K562 (cell line): Measurements from ENCODE around the gene ADGRB2. TPM values are rescaled to one million over a fixed set of nuclear protein-coding genes. Genes with fewer than 3 reads are reported as not detected.

Source experiments
- ATF1 ChIP-seq, 2 experiments: fragments of 450-650 bp in 1 of 2; IDR thresholded peaks; 2 replicates each; pipeline ENCODE4 v1.6.1; 2016; ENCODE audit warnings: missing compliant biosample characterization in 1 of 2, missing genetic modification characterization in 1 of 2
- EWSR1 ChIP-seq: fragments of 450-650 bp; IDR thresholded peaks from 2 replicates; pipeline ENCODE4 v1.6.1; 2018; ENCODE audit warnings: borderline replicate concordance, mild to moderate bottlenecking, low read depth, moderate library complexity; ENCODE audit not compliant: partially characterized antibody
- GATAD2A ChIP-seq: fragments of 450-650 bp; IDR thresholded peaks from 2 replicates; pipeline ENCODE4 v1.6.1; 2017
- HSF4 ChIP-seq: fragments of 250-450 bp; sonication (Bioruptor Pico); IDR thresholded peaks from 2 replicates; pipeline ENCODE4 v2.1.2; 2022; ENCODE audit warnings: mild to moderate bottlenecking, moderate library complexity, borderline replicate concordance
- KAT8 ChIP-seq: fragments of 450-650 bp; IDR thresholded peaks from 2 replicates; pipeline ENCODE4 v1.6.1; 2016; ENCODE audit warnings: low read depth, mild to moderate bottlenecking
- MTA1 ChIP-seq: fragments of 450-650 bp; IDR thresholded peaks from 2 replicates; pipeline ENCODE4 v1.6.1; 2017; ENCODE audit warnings: borderline replicate concordance
- NFE2 ChIP-seq: IDR thresholded peaks from 2 replicates; pipeline ENCODE4 v1.6.1; 2014; ENCODE audit warnings: antibody characterized with exemption, low read depth
- SIX5 ChIP-seq, 2 experiments: IDR thresholded peaks; 2 replicates each; pipeline ENCODE4 v1.6.1; 2011; ENCODE audit warnings: low read length in 2 of 2, borderline replicate concordance in 1 of 2, low read depth in 1 of 2, mild to moderate bottlenecking in 1 of 2, moderate library complexity in 1 of 2; ENCODE audit not compliant: insufficient read depth in 1 of 2
- STAG1 ChIP-seq: sonication (generic); formaldehyde crosslinking; IDR thresholded peaks from 2 replicates; pipeline ENCODE4 v1.5.0; 2020; ENCODE audit warnings: missing genetic modification reagents, borderline replicate concordance
- XRCC4 ChIP-seq: IDR thresholded peaks from one replicate; pipeline ENCODE4 v1.6.1; 2011; ENCODE audit not compliant: insufficient read depth, insufficient read length; ENCODE audit errors: extremely low read depth
- YBX1 ChIP-seq: fragments of 450-650 bp; IDR thresholded peaks from 2 replicates; pipeline ENCODE4 v1.7.1; 2016; ENCODE audit warnings: mild to moderate bottlenecking
- ZNF140 ChIP-seq: fragments of 250-450 bp; sonication (Bioruptor Pico); IDR thresholded peaks from 2 replicates; pipeline ENCODE4 v1.8.0; 2021; ENCODE audit warnings: moderate library complexity, mild to moderate bottlenecking, inconsistent platforms
- ZNF253 ChIP-seq: fragments of 250-450 bp; sonication (Bioruptor Pico); conservative IDR thresholded peaks from 2 replicates; pipeline ENCODE4 v1.6.1; 2021; ENCODE audit warnings: mild to moderate bottlenecking
- ZNF384 ChIP-seq: IDR thresholded peaks from 2 replicates; pipeline ENCODE4 v1.6.1; 2012; ENCODE audit warnings: low read depth, low read length, improper control_type of control experiment
- polyA plus RNA-seq, 8 experiments: library from polyadenylated mRNA; depleted of rRNA in 4 of 8; stranded (reverse) in 5 of 8; unstranded in 3 of 8; fragments of >200 nt; fragmentation: Nextera tagmentation in 2 of 8; fragmentation: Illumina TruSeq in 1 of 8; extraction: Ambion mirVana in 2 of 8; extraction: Trizol in 1 of 8; gene quantifications; 2 replicates each; pipeline versions ENCODE4 v1.2.1 to v1.2.3, GENCODE V29; 2011 to 2014; ENCODE audit warnings: inconsistent platforms in 1 of 8, missing spikeins in 1 of 8
- total RNA-seq, 7 experiments: library from RNA; depleted of rRNA in 6 of 7; stranded (reverse); fragments of >200 nt in 6 of 7; fragmentation: Illumina TruSeq in 2 of 7; extraction: Trizol in 2 of 7; gene quantifications; 2 replicates each; pipeline versions ENCODE4 v1.2.1 to v1.2.3, GENCODE V29; 2011 to 2021; ENCODE audit warnings: low replicate concordance in 1 of 7
- TF ChIP-seq, protein P1 (sequence below): sonication (generic); formaldehyde crosslinking; IDR thresholded peaks from 2 replicates; pipeline ENCODE4 v1.9.0; 2022; ENCODE audit warnings: mild to moderate bottlenecking, missing genetic modification reagents
- TF ChIP-seq, protein P2 (sequence below): fragments of 250-450 bp; sonication (Bioruptor Pico); IDR thresholded peaks from 2 replicates; pipeline ENCODE4 v1.5.0; 2020; ENCODE audit warnings: mild to moderate bottlenecking, borderline replicate concordance
- TF ChIP-seq, protein P3 (sequence below): IDR thresholded peaks from 3 replicates; pipeline ENCODE4 v1.6.1; 2011; ENCODE audit warnings: borderline replicate concordance, mild to moderate bottlenecking; ENCODE audit not compliant: insufficient read length, insufficient read depth
- TF ChIP-seq, protein P4 (sequence below): fragments of 200-800 bp; sonication (Bioruptor generic); IDR thresholded peaks from 2 replicates; pipeline ENCODE4 v1.6.1; 2017; ENCODE audit warnings: missing genetic modification characterization, missing compliant biosample characterization
- TF ChIP-seq, protein P5 (sequence below): fragments of 450-650 bp; IDR thresholded peaks from one replicate; pipeline ENCODE4 v1.6.1; 2018; ENCODE audit warnings: mild to moderate bottlenecking, moderate library complexity; ENCODE audit not compliant: partially characterized antibody
- TF ChIP-seq, protein P6 (sequence below): fragments of 450-650 bp; IDR thresholded peaks from 2 replicates; pipeline ENCODE4 v1.6.1; 2016

ADGRB2 gene
- total and polyA plus RNA-seq, 9 of the 15 experiments (the other 6 are each of a cell fraction or from before 2014, with no cell fraction given), result 0.04 to 0.23 (median 0.20) TPM; not detected in 2

DNA sequence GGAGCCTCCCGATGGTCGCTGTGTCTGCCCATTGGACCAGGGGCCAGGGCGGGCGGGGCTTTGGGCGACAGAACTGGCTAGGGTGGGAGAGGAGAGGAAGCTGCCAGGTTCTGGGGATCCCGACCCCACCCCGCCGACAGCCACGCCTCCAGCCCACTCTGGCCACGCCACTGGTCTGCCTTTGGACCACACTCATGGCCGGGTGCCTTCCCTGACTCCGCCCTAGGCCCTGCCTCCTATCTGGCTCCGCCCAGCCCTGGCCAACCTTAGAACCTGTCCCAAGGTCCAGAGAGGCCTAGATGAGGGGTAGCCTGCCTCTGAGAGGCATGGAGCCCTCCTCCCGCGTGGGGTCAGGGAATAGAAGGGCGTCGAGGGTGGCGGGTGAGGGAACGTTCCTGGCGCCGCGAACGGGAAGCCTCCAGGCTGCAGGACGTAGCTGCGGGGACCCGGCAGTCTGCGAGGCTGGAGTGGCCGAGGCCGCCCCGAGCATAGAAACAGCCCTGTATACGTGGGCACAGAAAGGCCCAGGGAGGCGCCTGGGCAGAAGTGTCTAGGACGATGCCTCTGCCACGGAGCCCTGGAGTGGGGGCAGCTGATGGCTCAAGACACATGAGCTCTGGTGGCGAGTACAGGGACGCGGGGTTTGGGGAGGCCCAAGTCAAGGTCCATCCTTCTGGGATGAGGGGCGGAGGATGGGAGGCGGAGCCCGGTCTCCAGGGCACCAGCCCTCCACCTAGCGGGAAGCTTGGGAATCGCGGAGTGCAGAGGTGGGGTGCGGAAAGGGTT, 48.9 kb downstream of the ADGRB2 start (continued):
- TF ChIP-seq, protein P1, sequence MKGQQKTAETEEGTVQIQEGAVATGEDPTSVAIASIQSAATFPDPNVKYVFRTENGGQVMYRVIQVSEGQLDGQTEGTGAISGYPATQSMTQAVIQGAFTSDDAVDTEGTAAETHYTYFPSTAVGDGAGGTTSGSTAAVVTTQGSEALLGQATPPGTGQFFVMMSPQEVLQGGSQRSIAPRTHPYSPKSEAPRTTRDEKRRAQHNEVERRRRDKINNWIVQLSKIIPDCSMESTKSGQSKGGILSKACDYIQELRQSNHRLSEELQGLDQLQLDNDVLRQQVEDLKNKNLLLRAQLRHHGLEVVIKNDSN, result peak; percentile 35; the same call in 1 of the 2 replicates
- no peak for TF ChIP-seq ZNF140
- no peak for TF ChIP-seq HSF4 (CRISPR knock-in tag)
- no peak for TF ChIP-seq EWSR1
- no peak for TF ChIP-seq NFE2
- TF ChIP-seq, protein P2, sequence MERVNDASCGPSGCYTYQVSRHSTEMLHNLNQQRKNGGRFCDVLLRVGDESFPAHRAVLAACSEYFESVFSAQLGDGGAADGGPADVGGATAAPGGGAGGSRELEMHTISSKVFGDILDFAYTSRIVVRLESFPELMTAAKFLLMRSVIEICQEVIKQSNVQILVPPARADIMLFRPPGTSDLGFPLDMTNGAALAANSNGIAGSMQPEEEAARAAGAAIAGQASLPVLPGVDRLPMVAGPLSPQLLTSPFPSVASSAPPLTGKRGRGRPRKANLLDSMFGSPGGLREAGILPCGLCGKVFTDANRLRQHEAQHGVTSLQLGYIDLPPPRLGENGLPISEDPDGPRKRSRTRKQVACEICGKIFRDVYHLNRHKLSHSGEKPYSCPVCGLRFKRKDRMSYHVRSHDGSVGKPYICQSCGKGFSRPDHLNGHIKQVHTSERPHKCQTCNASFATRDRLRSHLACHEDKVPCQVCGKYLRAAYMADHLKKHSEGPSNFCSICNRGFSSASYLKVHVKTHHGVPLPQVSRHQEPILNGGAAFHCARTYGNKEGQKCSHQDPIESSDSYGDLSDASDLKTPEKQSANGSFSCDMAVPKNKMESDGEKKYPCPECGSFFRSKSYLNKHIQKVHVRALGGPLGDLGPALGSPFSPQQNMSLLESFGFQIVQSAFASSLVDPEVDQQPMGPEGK, result no peak
- no peak for TF ChIP-seq ZNF384
- no peak for TF ChIP-seq YBX1
- TF ChIP-seq GATAD2A, result no peak
- TF ChIP-seq, protein P3, sequence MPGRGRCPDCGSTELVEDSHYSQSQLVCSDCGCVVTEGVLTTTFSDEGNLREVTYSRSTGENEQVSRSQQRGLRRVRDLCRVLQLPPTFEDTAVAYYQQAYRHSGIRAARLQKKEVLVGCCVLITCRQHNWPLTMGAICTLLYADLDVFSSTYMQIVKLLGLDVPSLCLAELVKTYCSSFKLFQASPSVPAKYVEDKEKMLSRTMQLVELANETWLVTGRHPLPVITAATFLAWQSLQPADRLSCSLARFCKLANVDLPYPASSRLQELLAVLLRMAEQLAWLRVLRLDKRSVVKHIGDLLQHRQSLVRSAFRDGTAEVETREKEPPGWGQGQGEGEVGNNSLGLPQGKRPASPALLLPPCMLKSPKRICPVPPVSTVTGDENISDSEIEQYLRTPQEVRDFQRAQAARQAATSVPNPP, result no peak
- TF ChIP-seq ATF1 (CRISPR knock-in tag; IDR thresholded peaks at IDR 0.05), result no peak
- no peak for TF ChIP-seq ATF1 (tag; IDR thresholded peaks at IDR 0.05)
- TF ChIP-seq, protein P4, sequence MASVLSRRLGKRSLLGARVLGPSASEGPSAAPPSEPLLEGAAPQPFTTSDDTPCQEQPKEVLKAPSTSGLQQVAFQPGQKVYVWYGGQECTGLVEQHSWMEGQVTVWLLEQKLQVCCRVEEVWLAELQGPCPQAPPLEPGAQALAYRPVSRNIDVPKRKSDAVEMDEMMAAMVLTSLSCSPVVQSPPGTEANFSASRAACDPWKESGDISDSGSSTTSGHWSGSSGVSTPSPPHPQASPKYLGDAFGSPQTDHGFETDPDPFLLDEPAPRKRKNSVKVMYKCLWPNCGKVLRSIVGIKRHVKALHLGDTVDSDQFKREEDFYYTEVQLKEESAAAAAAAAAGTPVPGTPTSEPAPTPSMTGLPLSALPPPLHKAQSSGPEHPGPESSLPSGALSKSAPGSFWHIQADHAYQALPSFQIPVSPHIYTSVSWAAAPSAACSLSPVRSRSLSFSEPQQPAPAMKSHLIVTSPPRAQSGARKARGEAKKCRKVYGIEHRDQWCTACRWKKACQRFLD (CRISPR knock-in tag), result no peak
- TF ChIP-seq, protein P5, sequence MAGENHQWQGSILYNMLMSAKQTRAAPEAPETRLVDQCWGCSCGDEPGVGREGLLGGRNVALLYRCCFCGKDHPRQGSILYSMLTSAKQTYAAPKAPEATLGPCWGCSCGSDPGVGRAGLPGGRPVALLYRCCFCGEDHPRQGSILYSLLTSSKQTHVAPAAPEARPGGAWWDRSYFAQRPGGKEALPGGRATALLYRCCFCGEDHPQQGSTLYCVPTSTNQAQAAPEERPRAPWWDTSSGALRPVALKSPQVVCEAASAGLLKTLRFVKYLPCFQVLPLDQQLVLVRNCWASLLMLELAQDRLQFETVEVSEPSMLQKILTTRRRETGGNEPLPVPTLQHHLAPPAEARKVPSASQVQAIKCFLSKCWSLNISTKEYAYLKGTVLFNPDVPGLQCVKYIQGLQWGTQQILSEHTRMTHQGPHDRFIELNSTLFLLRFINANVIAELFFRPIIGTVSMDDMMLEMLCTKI, result no peak
- no peak for TF ChIP-seq STAG1
- no peak for TF ChIP-seq KAT8
- TF ChIP-seq ZNF253 (CRISPR knock-in tag), result no peak
- no peak for TF ChIP-seq MTA1
- TF ChIP-seq SIX5 (IDR thresholded peaks at IDR 0.05; ENCODE audit: borderline replicate concordance in 1 of 2, insufficient read depth in 1 of 2, low read depth in 1 of 2, low read length in 2 of 2), result no peak
- TF ChIP-seq XRCC4, result no peak
- TF ChIP-seq, protein P6, sequence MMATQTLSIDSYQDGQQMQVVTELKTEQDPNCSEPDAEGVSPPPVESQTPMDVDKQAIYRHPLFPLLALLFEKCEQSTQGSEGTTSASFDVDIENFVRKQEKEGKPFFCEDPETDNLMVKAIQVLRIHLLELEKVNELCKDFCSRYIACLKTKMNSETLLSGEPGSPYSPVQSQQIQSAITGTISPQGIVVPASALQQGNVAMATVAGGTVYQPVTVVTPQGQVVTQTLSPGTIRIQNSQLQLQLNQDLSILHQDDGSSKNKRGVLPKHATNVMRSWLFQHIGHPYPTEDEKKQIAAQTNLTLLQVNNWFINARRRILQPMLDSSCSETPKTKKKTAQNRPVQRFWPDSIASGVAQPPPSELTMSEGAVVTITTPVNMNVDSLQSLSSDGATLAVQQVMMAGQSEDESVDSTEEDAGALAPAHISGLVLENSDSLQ, result no peak
